HL-60 (cell line): ENCODE data around the gene LRRC51.

Experiments
- CTCF ChIP-seq: IDR thresholded peaks from one replicate; pipeline ENCODE4 v1.5.1; 2011; ENCODE audit warnings: low read length, control low read depth, inconsistent platforms; ENCODE audit not compliant: insufficient read depth
- POLR2AphosphoS5 ChIP-seq: IDR thresholded peaks from 2 replicates; pipeline ENCODE4 v1.6.1; 2012; ENCODE audit warnings: low read depth
- REST ChIP-seq: IDR thresholded peaks from 2 replicates; pipeline ENCODE4 v1.6.1; 2012; ENCODE audit warnings: low read depth; ENCODE audit not compliant: insufficient replicate concordance

- no peak for TF ChIP-seq REST
- no peak for TF ChIP-seq CTCF
- TF ChIP-seq POLR2AphosphoS5 = peak; percentile 91
These were observed 19.8 kb downstream of the LRRC51 start for GRCh38 chr11:72100462-72100861.
